AG09319 (cell line): Measurements from ENCODE around the gene SRBD1.

ENCODE experiments used
- DNase-seq: peaks from one replicate; pipeline ENCODE4 v3.0.0-alpha.2; 2010; ENCODE audit warnings: low read depth; ENCODE audit errors: extremely low read depth
- CTCF ChIP-seq: IDR thresholded peaks from 2 replicates; pipeline ENCODE4 v1.5.1; 2011; ENCODE audit warnings: low read depth, mild to moderate bottlenecking, inconsistent platforms, low read length, moderate library complexity

Gene SRBD1

GRCh38 chr2:45643543-45644542 lies 32.8 kb upstream of the SRBD1 start:
- peak; percentile 55 for TF ChIP-seq CTCF
- no peak for DNase-seq

- no peak for TF ChIP-seq CTCF
- DNase-seq, result no peak
Measured at GRCh38 chr2:45643095-45643494, 32.0 kb upstream of the SRBD1 start.

- TF ChIP-seq CTCF, result no peak
- DNase-seq, result no peak
Measured at GRCh38 chr2:45640576-45640975, 29.5 kb upstream of the SRBD1 start.

GRCh38 chr2:45637440-45637839 lies 26.4 kb upstream of the SRBD1 start:
- no peak for TF ChIP-seq CTCF
- DNase-seq, result no peak

- TF ChIP-seq CTCF, result no peak
- DNase-seq, result no peak
Measured at GRCh38 chr2:45636008-45636407, 24.9 kb upstream of the SRBD1 start.

GRCh38 chr2:45634223-45634622 lies 23.2 kb upstream of the SRBD1 start:
- DNase-seq, result no peak
- no peak for TF ChIP-seq CTCF

GRCh38 chr2:45631955-45632354 lies 20.9 kb upstream of the SRBD1 start:
- DNase-seq, result no peak
- TF ChIP-seq CTCF, result no peak
